GM18519 (cell line): ENCODE results near the gene TIMELESS.

Experiments
- ATAC-seq: cut with Tn5 transposase; IDR thresholded peaks from one replicate; pipeline ENCODE4 v1.9.1; 2021; ENCODE audit warnings: mild to moderate bottlenecking, moderate library complexity; ENCODE audit not compliant: unreplicated experiment, low FRiP score

TIMELESS gene

DNA sequence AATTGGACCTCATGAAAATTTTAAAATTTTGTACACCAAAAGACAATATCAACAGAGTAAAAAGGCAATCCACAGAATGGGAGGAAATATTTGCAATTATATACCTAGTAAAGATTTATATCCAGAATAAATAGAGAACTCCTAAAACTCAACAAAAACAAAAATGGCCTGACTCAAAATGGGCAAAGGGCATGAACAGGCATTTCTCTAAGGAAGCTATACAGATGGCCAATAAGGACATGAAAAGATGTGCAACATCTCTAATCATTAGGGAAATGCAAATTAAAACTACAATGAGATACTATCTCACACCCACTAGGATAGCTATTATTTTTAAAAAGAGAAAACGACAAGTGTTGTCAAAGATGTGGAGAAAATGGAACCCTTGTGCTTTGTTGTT is 75.7 kb downstream of the TIMELESS start:
- ATAC-seq: no peak

DNA sequence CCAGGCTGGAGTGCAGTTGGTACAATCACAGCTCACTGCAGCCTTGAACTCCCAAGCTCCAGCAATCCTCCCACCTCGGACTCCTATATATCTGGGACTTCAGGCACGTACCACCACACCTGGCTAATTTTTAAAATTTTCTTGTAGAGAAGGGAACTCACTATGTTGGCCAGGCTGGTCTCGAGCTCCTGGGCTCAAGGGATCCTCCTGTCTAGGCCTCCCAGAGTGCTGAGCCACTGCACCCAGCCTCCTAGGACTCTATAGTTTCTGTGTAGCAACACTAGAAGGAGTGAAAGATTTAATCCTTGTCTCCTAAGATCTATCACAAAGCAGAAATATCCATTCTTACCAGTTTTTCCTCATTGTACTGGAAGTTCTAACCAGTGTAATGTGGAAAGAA is 82.3 kb downstream of the TIMELESS start:
- no peak for ATAC-seq
